Ovary (tissue), 3 donors: ENCODE results near the gene SLC25A51.

Experiments used
- POLR2A ChIP-seq: fragments of 450-650 bp; IDR thresholded peaks from one replicate; pipeline ENCODE4 v1.6.1; 2017; ENCODE audit warnings: antibody characterized with exemption, mild to moderate bottlenecking, moderate library complexity
- TF ChIP-seq, protein P1 (sequence below), 3 donors: fragments of 450-650 bp in 2 of 3; fragments of 200-600 bp in 1 of 3; IDR thresholded peaks; one replicate each; pipeline versions ENCODE4 v1.5.1 to v1.8.0; 2016 to 2022; ENCODE audit warnings: antibody characterized with exemption in 3 of 3, mild to moderate bottlenecking in 1 of 3
- donor health status: DM: no; HTN: no; CAD: no.

DNA sequence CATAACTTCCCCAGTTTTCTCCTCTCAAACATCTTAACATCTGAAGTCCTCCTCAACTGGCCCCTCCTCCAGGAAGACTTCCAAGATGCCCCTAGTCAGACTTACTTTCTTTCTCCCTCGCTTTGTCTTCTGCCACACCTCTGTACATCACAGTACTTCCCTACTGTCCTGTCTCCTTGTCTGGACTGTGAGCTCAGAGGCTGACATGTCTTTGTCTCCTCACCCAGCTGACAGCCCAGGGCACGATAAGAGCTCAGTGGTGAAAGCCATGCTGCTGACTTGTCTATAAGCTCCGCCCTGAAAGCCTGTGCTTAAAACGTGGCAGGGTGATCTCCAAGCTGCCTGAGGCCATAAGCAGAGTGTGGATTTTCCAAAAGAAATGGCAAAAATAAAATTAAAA, 33.0 kb upstream of the SLC25A51 start:
- TF ChIP-seq, protein P1, sequence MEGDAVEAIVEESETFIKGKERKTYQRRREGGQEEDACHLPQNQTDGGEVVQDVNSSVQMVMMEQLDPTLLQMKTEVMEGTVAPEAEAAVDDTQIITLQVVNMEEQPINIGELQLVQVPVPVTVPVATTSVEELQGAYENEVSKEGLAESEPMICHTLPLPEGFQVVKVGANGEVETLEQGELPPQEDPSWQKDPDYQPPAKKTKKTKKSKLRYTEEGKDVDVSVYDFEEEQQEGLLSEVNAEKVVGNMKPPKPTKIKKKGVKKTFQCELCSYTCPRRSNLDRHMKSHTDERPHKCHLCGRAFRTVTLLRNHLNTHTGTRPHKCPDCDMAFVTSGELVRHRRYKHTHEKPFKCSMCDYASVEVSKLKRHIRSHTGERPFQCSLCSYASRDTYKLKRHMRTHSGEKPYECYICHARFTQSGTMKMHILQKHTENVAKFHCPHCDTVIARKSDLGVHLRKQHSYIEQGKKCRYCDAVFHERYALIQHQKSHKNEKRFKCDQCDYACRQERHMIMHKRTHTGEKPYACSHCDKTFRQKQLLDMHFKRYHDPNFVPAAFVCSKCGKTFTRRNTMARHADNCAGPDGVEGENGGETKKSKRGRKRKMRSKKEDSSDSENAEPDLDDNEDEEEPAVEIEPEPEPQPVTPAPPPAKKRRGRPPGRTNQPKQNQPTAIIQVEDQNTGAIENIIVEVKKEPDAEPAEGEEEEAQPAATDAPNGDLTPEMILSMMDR (IDR thresholded peaks at IDR 0.05) = no peak
- TF ChIP-seq POLR2A = no peak
